Neural progenitor cell (in vitro differentiated cells): ENCODE measurements around the gene RPL32.

Experiments used
- EZH2 ChIP-seq: fragments of 200-600 bp; sonication (generic); IDR thresholded peaks from 2 replicates; pipeline ENCODE4 v1.6.1; 2017; ENCODE audit warnings: antibody characterized with exemption, mild to moderate bottlenecking, moderate library complexity
- TF ChIP-seq, protein P1 (sequence below): fragments of 200-600 bp; sonication (generic); IDR thresholded peaks from 2 replicates; pipeline ENCODE4 v1.5.1; 2017; ENCODE audit warnings: antibody characterized with exemption, mild to moderate bottlenecking

DNA sequence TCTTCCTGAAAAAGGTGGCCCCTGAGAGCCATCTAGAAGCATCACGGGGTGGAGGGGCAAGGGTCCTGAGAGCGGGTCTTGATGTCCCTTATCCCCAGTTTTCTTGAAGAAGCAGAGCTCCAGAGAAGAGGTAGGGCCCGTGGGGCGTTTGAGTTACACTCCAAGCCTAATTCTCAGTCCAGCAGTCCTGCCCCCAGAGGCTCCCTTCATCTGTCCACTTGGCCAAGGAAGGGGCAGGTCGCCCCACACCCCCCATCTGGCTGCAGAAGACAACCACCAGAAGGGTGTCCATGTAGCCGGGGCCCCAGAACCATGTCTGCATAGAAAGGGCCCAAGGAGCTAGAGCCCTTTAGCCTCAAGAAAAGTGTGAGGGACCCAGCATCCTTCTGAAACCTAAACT, 25.5 kb upstream of the RPL32 start:
- TF ChIP-seq, protein P1, sequence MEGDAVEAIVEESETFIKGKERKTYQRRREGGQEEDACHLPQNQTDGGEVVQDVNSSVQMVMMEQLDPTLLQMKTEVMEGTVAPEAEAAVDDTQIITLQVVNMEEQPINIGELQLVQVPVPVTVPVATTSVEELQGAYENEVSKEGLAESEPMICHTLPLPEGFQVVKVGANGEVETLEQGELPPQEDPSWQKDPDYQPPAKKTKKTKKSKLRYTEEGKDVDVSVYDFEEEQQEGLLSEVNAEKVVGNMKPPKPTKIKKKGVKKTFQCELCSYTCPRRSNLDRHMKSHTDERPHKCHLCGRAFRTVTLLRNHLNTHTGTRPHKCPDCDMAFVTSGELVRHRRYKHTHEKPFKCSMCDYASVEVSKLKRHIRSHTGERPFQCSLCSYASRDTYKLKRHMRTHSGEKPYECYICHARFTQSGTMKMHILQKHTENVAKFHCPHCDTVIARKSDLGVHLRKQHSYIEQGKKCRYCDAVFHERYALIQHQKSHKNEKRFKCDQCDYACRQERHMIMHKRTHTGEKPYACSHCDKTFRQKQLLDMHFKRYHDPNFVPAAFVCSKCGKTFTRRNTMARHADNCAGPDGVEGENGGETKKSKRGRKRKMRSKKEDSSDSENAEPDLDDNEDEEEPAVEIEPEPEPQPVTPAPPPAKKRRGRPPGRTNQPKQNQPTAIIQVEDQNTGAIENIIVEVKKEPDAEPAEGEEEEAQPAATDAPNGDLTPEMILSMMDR, result no peak
- no peak for TF ChIP-seq EZH2
